IPS-18c (cell line): ENCODE data around the gene VTI1A.

Experiments
- H3K4me3 ChIP-seq: 2 replicates; pipeline ENCODE4 v1.7.0; 2013; ENCODE audit warnings: low read depth, mild to moderate bottlenecking, low read length, moderate library complexity; ENCODE audit not compliant: insufficient read depth
- H3K9me3 ChIP-seq: one replicate; pipeline ENCODE4 v1.6.1; 2013; ENCODE audit warnings: mild to moderate bottlenecking, low read length, moderate library complexity; ENCODE audit not compliant: control insufficient read depth, insufficient read depth

The VTI1A gene

GRCh38 chr10:112775892-112776674 is 329.1 kb downstream of the VTI1A start:
- H3K4me3 ChIP-seq: no peak overlapping the region

DNA sequence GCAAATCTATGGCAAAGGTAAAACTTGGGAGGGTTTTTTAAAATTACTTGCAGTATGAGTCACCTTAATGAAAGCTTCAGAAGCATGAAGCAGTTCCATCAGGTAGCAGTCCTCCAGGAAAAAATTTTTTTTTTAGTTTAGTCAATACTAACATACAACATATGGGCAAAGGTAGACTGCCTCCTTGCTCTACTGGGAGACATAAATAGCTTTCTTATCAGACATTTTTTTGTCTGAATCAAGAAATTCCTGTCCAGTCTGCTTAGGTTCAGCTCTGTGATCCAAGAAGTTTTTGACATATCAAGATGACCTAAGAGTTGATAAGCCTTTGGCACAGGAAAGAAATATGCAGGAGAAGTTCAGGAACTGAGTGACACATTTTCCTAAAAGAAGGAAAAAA is 331.6 kb downstream of the VTI1A start:
- H3K4me3 ChIP-seq: no peak overlapping the region
- H3K9me3 ChIP-seq: peaks cover 2% of the 10 kb centered on the region

More at GRCh38 chr10:112775892-112776674, 329.1 kb downstream of the VTI1A start:
- H3K9me3 ChIP-seq: peaks cover under 1% of the 10 kb centered on the region

DNA sequence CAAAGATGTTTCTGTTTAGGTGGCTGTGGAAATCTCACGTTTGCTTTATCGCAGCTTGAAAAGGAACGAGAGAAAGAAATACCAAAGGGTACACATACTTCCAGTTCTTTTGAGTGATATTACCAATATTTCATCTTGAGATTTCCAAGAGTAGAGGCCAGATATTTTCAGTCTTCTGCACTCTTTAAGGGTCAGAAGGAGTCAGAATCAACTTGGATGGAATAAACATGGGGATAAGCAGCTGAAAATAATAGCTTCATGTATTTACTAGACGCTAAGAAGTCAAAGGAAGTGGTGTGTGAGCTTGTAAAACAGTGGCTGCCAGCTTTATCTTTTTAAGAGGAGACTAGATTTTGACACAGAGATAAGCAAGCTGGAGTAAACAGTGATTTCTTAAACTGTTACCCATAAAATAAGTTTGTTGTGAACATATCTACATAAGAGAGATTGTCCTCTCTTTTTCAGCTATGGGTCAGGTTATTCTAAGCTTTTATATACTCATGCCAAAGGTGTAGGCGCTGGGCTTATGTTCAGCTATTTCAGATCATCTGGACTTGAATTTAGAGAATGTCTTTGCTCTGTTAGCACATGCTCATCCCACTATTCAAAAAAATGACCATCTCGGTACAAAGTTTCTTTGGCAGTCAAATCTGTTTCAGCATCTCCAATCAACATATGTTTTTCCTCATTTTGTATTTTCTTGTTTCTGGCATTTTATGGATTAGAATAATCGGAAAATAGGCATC is 332.2 kb downstream of the VTI1A start:
- Histone ChIP-seq H3K9me3 (peaks cover 2% of the 10 kb centered on the region), H3K4me3 (no peak overlapping the region)

GRCh38 chr10:112782200-112782907 is 335.3 kb downstream of the VTI1A start:
- no peak overlapping the region for H3K4me3 ChIP-seq

DNA sequence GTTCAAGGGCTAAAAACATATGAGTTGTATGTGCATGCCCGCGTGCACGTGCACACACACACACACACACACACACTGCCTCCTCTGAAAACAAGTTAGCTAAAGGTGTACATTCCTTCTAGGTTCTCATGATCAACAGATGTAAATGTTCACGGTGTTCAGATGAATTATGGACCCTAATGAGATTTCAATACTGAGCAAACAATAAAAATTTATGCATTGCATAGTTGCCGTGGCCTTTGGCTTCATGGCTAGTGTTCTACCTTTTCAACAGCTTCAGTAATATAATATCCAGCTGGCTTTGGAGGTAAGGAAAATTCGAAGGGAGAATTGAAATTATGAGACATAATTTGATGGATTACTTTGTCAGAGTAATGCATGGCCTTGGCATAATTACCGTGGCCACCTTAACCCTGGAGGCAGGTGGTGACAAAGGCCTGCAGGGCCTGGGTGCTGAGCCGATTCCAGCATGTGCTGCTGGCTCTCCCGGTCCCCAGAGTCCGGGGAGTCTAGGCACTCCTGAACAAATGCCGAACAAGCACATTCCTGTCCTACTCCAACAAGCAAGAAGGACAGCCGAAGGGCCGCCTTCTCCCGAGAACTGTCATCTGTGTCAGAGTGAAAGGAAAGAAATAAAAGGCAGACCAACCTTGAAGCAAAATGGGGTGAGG is 336.5 kb downstream of the VTI1A start:
- peaks cover 2% of the 10 kb centered on the region for H3K9me3 ChIP-seq
- H3K4me3 ChIP-seq: no peak overlapping the region

More at GRCh38 chr10:112782200-112782907, 335.3 kb downstream of the VTI1A start:
- peaks cover 2% of the 10 kb centered on the region for H3K9me3 ChIP-seq

- H3K4me3 ChIP-seq: no peak overlapping the region
- peaks cover 2% of the 10 kb centered on the region for H3K9me3 ChIP-seq
These were observed 337.0 kb downstream of the VTI1A start for GRCh38 chr10:112784022-112784461.

GRCh38 chr10:112785089-112785488 is 338.1 kb downstream of the VTI1A start:
- peaks cover 2% of the 10 kb centered on the region for H3K9me3 ChIP-seq

GRCh38 chr10:112789248-112789647 is 342.2 kb downstream of the VTI1A start:
- H3K9me3 ChIP-seq: no peaks in the 10 kb centered on the region
- H3K4me3 ChIP-seq: no peak overlapping the region

More at GRCh38 chr10:112785089-112785488, 338.1 kb downstream of the VTI1A start:
- no peak overlapping the region for H3K4me3 ChIP-seq

DNA sequence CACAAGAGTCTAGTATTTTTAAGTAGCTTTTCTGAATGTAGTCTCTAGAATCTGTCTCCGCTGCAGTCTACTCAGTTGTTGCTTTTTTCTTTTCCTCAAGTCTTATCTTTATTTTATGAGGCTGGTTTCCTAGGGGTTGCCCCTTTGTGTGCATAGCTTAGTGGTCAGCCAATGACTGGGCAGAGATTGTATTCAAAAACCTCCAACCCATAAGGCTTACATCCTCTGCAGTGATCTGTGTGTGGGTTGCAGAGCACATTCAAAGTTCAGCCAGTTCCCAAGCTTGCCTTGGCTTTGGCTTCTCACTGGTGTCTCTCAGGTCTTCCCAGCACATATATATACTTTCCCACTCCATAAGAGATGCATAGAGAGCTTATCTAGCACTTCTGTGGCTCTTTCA is 343.0 kb downstream of the VTI1A start:
- no peaks in the 10 kb centered on the region for H3K9me3 ChIP-seq
- no peak overlapping the region for H3K4me3 ChIP-seq

GRCh38 chr10:112790921-112791320 is 343.9 kb downstream of the VTI1A start:
- H3K4me3 ChIP-seq: no peak overlapping the region

DNA sequence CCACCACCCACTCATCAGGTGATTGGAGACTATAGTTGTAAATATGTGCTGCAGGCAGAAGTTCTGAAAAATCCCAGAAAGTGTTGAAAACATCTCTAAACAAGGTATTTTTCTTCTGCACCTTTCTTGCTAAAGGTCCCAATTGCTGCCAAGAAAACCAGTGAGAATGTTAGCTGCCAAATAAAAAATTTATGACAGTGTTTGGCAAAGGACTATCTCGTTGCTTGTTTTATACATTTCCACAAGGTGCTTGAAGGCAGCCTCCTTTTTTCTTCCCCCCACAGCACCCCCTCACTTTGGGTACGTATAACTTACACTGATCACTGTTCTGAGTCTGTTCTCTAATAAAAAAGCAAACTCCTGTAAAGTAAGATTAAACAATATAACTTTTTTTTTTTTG is 344.4 kb downstream of the VTI1A start:
- Histone ChIP-seq H3K4me3 (no peak overlapping the region), H3K9me3 (no peaks in the 10 kb centered on the region)

More at GRCh38 chr10:112790921-112791320, 343.9 kb downstream of the VTI1A start:
- no peaks in the 10 kb centered on the region for H3K9me3 ChIP-seq

DNA sequence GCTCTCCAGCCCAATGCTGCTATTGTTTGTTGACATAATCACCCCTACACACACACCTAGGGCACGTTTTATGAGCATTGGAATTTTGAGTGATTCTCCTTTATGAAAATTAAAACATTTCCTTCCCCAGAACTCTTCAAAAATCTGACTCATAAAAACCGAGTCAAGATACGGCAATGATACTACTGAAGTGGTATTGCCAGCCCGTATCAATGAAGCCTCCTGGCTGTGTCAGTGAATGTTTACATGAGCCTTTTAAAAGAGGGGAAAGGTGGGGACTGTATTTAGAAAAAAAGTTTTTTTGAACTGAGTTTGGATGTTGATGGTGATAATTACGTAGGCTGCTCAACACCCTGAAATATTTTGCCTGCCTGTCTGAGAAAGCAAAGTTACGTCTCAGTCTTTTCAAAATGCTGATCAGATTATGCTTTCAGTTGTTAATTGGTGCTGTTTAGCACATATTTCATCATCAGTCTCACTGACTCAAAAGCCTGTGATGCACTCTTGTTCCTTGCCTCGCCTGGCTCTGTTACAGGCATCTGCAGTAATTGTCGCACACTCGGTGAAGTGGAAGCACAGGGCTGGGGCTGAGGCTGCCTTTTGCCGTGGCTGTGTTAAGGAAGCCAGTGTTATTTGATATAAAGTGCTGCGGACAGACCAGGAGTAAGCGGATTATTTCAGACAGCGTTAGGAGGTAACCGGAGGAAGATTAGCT is 345.6 kb downstream of the VTI1A start:
- Histone ChIP-seq H3K4me3 (no peak overlapping the region), H3K9me3 (no peaks in the 10 kb centered on the region)

DNA sequence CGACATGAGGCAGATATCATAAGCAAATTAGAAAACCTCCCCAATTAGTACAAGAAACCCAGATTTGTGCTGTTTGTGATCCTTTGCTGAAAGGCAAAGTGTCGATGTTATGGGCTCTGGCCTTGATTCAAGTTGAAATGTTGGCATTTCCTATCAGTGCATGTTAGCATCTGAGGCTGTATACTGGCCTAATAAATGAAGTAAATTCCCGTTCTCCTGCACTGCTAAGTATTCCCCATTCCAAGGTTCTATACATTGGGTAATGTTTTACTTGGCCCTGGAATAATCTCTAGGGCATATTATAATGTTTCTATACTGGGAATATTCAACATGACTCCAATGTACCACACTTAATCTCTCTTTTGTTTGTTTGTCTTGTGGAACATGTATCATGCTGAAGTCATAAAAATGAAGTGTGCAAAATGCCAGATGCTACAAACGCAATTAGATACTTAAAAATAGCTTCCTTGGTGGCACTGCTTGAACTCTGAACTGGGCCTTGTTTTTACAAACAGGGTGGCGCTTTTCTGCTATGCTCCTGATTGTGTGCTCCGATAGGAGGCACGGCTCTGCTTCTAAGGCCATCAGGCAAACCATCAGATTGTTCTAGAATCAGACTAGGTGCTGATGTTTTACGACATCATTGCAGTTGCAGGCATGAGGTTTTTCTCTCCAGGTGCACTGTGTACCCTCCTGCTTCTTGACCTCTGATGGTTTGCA is 346.3 kb downstream of the VTI1A start:
- Histone ChIP-seq H3K4me3 (no peak overlapping the region), H3K9me3 (no peaks in the 10 kb centered on the region)

GRCh38 chr10:112794201-112794600 is 347.2 kb downstream of the VTI1A start:
- Histone ChIP-seq H3K4me3 (no peak overlapping the region), H3K9me3 (no peaks in the 10 kb centered on the region)

- H3K4me3 ChIP-seq: no peak overlapping the region
- H3K9me3 ChIP-seq: no peaks in the 10 kb centered on the region
These were observed 348.1 kb downstream of the VTI1A start for GRCh38 chr10:112795067-112795466.

DNA sequence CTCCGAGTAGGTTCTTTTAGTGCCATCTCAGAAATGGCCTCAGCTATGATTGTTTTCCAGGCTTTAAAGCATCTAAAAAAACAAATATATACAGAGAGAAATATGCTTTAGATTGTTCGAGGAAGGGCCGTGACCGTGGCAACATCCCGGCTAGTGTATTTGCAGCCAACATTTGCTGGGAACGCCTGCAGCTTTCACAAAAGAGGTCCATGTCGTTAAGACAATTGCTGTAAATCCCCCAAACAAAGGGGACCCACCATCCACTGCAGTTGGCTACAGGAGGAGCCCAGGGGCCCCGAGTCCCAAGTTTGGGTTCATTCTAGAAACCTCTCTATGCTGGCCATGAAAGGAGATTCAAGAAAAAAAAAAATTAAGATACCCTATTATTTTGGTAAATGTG is 350.2 kb downstream of the VTI1A start:
- no peaks in the 10 kb centered on the region for H3K9me3 ChIP-seq
- H3K4me3 ChIP-seq: no peak overlapping the region
